Right lobe of liver (tissue), 6 donors: ENCODE data around the gene TGM4. TPM values are rescaled to one million over a fixed set of nuclear protein-coding genes. Genes with fewer than 3 reads are reported as not detected.
"Not testable (repeated sequence)": the region's sequence is repeated elsewhere in the genome, so short reads cannot be mapped to it uniquely, and the experiment has no call there.

Experiments used
- ATAC-seq, 4 donors: fragments of 200-7000 bp; cut with Tn5 transposase; one replicate each; pipeline ENCODE4 v1.9.1; 2020; ENCODE audit warnings: mild to moderate bottlenecking in 4 of 4, moderate library complexity in 4 of 4
- DNase-seq, 3 donors: peaks; one replicate each; pipeline ENCODE4 v3.0.0-alpha.2; 2020
- H3K27ac ChIP-seq, 3 donors: fragments of 200-600 bp; one replicate each; pipeline ENCODE4 v1.8.0; 2022
- H3K27me3 ChIP-seq, 2 donors: fragments of 200-600 bp; one replicate each; pipeline ENCODE4 v1.8.0; 2022
- H3K36me3 ChIP-seq, 4 donors: fragments of 200-600 bp; sonication (generic) in 1 of 4; one replicate each; pipeline versions ENCODE4 v1.5.1 to v1.8.0; 2017 to 2022; ENCODE audit warnings: control low read depth in 1 of 4
- H3K4me1 ChIP-seq, 4 donors: fragments of 200-600 bp; sonication (generic) in 1 of 4; one replicate each; pipeline versions ENCODE4 v1.5.1 to v1.8.0; 2017 to 2022; ENCODE audit warnings: control low read depth in 1 of 4
- H3K4me3 ChIP-seq, 3 donors: fragments of 200-600 bp; one replicate each; pipeline ENCODE4 v1.8.0; 2022
- H3K9me3 ChIP-seq, 4 donors: fragments of 200-600 bp; sonication (generic) in 1 of 4; one replicate each; pipeline versions ENCODE4 v1.5.1 to v1.8.0; 2017 to 2022; ENCODE audit warnings: control low read depth in 1 of 4
- POLR2A ChIP-seq: fragments of 450-650 bp; IDR thresholded peaks from one replicate; pipeline ENCODE4 v1.6.1; 2017; ENCODE audit warnings: antibody characterized with exemption, mild to moderate bottlenecking
- WGBS: methylation state at CpG from one replicate; pipeline ENCODE4 v1.1.6; 2018; ENCODE audit warnings: low coverage, low lambda C conversion rate; ENCODE audit not compliant: insufficient coverage; ENCODE audit errors: missing lambda C conversion rate; 5-methylcytosine and 5-hydroxymethylcytosine counted together
- intact Hi-C, 2 donors: fragments of 100-400 bp; cut with DNase I; formaldehyde crosslinking; loops; one replicate each; pipeline versions ENCODE4 v1.11.2 to v1.14.1; 2022
- total RNA-seq, 6 experiments: library from RNA; depleted of rRNA in 2 of 6; stranded (reverse); fragments of >200 nt in 2 of 6; fragmentation: NEBNext Ultra II Directional in 3 of 6; extraction: Animal tissue kit (Norgen Biotek cat#: 25700) in 3 of 6; gene quantifications; one replicate each; pipeline versions ENCODE4 v1.1.0 to v1.2.4, GENCODE V29; 2016 to 2023
- TF ChIP-seq, protein P1 (sequence below), 4 donors: fragments of 200-600 bp in 3 of 4; fragments of 450-650 bp in 1 of 4; IDR thresholded peaks; one replicate each; pipeline versions ENCODE4 v1.5.1 to v1.8.0; 2016 to 2022; ENCODE audit warnings: antibody characterized with exemption in 4 of 4, mild to moderate bottlenecking in 2 of 4
- donor health status: DM: no; HTN: yes; CAD: no.
- donor health status: DM: no; HTN: no; CAD: no.
- donor health status: DM: no; HTN: no; CAD: no.
- donor health status: DM: no; HTN: yes; CAD: no.
- donor health status: DM: no; HTN: yes; CAD: no.

The TGM4 gene
- total RNA-seq, 6 experiments from 2014 or later = not detected

- H3K27ac ChIP-seq = no peak overlapping the region
- ATAC-seq (no peak), DNase-seq (no peak)
- no peaks in the 10 kb centered on the region for H3K27me3 ChIP-seq
- intact Hi-C loops = no loop called here
- no peak for TF ChIP-seq POLR2A
- TF ChIP-seq, protein P1, sequence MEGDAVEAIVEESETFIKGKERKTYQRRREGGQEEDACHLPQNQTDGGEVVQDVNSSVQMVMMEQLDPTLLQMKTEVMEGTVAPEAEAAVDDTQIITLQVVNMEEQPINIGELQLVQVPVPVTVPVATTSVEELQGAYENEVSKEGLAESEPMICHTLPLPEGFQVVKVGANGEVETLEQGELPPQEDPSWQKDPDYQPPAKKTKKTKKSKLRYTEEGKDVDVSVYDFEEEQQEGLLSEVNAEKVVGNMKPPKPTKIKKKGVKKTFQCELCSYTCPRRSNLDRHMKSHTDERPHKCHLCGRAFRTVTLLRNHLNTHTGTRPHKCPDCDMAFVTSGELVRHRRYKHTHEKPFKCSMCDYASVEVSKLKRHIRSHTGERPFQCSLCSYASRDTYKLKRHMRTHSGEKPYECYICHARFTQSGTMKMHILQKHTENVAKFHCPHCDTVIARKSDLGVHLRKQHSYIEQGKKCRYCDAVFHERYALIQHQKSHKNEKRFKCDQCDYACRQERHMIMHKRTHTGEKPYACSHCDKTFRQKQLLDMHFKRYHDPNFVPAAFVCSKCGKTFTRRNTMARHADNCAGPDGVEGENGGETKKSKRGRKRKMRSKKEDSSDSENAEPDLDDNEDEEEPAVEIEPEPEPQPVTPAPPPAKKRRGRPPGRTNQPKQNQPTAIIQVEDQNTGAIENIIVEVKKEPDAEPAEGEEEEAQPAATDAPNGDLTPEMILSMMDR (IDR thresholded peaks at IDR 0.05) = no peak
- 80% methylated on average over 7 of the region's 7 CpGs for WGBS
- no peak overlapping the region for H3K4me3 ChIP-seq
- H3K4me1 ChIP-seq = no peaks in the 10 kb centered on the region
- no peaks in the 10 kb centered on the region for H3K36me3 ChIP-seq
- H3K9me3 ChIP-seq = no peaks in the 10 kb centered on the region
Measured at GRCh38 chr3:44845528-44846520, 28.6 kb upstream of the TGM4 start.

GRCh38 chr3:44848634-44849033, 25.8 kb upstream of the TGM4 start:
- H3K36me3 ChIP-seq = no peaks in the 10 kb centered on the region
- H3K4me3 ChIP-seq = no peak overlapping the region
- no peaks in the 10 kb centered on the region for H3K4me1 ChIP-seq
- ATAC-seq (no peak), DNase-seq (no peak)
- no peak overlapping the region for H3K27ac ChIP-seq
- no peaks in the 10 kb centered on the region for H3K27me3 ChIP-seq
- no peak for TF ChIP-seq POLR2A
- TF ChIP-seq, protein P1 (IDR thresholded peaks at IDR 0.05) = no peak
- intact Hi-C loops = no loop called here
- WGBS = 87% methylated on average over 1 of the region's 1 CpG
- H3K9me3 ChIP-seq = peaks cover 0 to under 1% (median 0%) of the 10 kb centered on the region in 4 donors

DNA sequence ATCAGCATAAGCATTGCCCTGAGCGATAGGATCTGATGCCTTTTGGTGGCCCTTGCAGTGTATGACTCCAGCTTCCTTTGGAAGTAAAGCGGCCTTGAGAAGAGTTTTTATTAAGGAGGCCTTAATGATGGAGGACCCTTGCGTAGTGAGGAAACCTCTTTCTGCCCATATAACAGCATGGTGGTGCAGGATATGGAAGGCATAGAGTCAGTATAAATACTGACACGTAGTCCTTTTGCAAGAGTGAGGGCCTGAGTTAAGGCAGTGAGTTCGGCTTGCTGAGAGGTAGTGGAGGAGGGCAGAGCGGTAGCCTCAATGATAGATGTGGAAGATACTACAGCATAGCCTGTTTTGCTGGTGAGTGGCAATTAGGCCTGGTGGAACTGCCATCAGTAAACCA, 17.7 kb upstream of the TGM4 start:
- H3K4me1 ChIP-seq, intact Hi-C loops, H3K4me3 ChIP-seq, DNase-seq, H3K27ac ChIP-seq, H3K27me3 ChIP-seq, H3K9me3 ChIP-seq, H3K36me3 ChIP-seq, ATAC-seq: not testable (repeated sequence)
- 92% methylated on average over 5 of the region's 6 CpGs for WGBS

- ATAC-seq (no peak), DNase-seq (no peak)
- H3K36me3 ChIP-seq = no peaks in the 10 kb centered on the region
- TF ChIP-seq POLR2A = no peak
- no peak overlapping the region for H3K27ac ChIP-seq
- intact Hi-C loops = no loop called here
- WGBS = 94% methylated on average over 4 of the region's 4 CpGs
- H3K4me3 ChIP-seq = no peak overlapping the region
- H3K27me3 ChIP-seq = no peaks in the 10 kb centered on the region
- H3K4me1 ChIP-seq = peaks cover 0 to 6% (median 2%) of the 10 kb centered on the region in 4 donors
- no peaks in the 10 kb centered on the region for H3K9me3 ChIP-seq
Measured at GRCh38 chr3:44860117-44860516, 14.3 kb upstream of the TGM4 start.

GRCh38 chr3:44861412-44862225, 12.8 kb upstream of the TGM4 start, which contains the start of gene TMEM42:
TSS of gene TMEM42 (plus strand) at chr3:44861912. CDS start at chr3:44861925, 13 bp downstream.
- Histone ChIP-seq H3K9me3 (no peaks in the 10 kb centered on the region), H3K36me3 (no peaks in the 10 kb centered on the region), H3K4me1 (peaks cover 0 to 6% (median 2%) of the 10 kb centered on the region in 4 donors), H3K27ac (peak within 1 kb of the TSS; percentile 84 to 87 (median 85)), H3K27me3 (no peaks in the 10 kb centered on the region), H3K4me3 (peak within 1 kb of the TSS; percentile 60 to 77 (median 70))
- WGBS = 5% methylated on average over 12 of the region's 91 CpGs
- DNase-seq = peak; percentile 92 to 95 (median 93)
- ATAC-seq = peak; percentile 98 to 99 (median 99)
- intact Hi-C loops = no loop called here
- TF ChIP-seq, protein P1 (IDR thresholded peaks at IDR 0.05) = peak in 1 of 4 donors; percentile 6
- TF ChIP-seq POLR2A = peak; percentile 88
